ENCODE data around the gene LNPEP.

The LNPEP gene

DNA sequence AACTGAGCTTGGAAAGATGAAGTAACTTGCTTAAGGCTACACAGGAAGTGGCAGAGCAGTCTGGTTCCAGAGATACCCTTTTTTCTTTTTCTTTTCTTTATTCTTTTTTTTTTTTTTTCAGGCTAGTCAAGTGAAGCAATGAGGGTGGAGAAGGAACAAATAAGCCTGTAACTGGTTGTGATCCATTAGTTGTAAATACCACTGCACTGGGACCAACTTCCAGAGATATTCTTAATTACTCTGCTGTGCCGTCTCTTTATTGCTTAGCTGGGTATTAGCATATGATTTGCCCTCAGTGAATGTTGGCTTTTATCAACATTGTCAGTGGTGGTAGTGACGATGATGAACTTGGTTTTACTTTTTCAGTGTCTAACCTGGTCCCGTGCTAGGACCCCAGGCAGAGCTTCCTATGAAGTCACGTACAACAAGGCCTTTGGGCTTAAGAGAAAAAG, 26.7 kb downstream of the LNPEP start:
- H3K36me3 Mint-ChIP-seq (ENCODE audit: low read depth): peaks cover 6% of the 10 kb centered on the region
- H3K4me3 Mint-ChIP-seq: peak overlapping the region; percentile 75
- H3K4me1 Mint-ChIP-seq: peaks cover 84% of the 10 kb centered on the region
- H3K27ac Mint-ChIP-seq: peak overlapping the region; percentile 88
- DNase-seq: no peak
- ATAC-seq: peak; percentile 56
- H3K9me3 Mint-ChIP-seq: peaks cover 6% of the 10 kb centered on the region
- H3K27me3 Mint-ChIP-seq: no peaks in the 10 kb centered on the region

- DNase-seq: no peak
- H3K9me3 Mint-ChIP-seq: peaks cover 6% of the 10 kb centered on the region
- H3K4me3 Mint-ChIP-seq: peak overlapping the region; percentile 75
- peak; percentile 87 for ATAC-seq
- H3K4me1 Mint-ChIP-seq: peaks cover 84% of the 10 kb centered on the region
- peaks cover 6% of the 10 kb centered on the region for H3K36me3 Mint-ChIP-seq (ENCODE audit: low read depth)
- peak overlapping the region; percentile 88 for H3K27ac Mint-ChIP-seq
- H3K27me3 Mint-ChIP-seq: no peaks in the 10 kb centered on the region
Observed at GRCh38 chr5:96963267-96963666, 27.4 kb downstream of the LNPEP start.

DNA sequence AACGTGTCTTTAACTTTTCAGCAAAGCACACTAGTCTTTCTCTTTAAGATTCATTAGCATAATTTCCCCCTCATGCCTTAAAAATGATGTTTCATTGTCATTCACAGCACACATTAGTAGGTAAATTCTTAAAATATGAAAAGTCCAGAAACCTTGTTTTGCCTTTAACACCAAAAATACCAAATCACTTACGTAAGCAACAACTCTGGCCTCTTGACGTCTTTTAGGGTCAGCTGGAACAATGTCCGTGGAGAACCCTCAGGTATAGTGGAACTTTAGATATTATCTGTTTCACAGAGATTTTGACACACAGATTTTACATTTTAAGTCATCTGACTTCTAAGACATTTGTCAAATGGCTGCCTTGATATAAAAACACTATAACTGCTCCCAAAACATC, 30.9 kb downstream of the LNPEP start:
- H3K4me3 Mint-ChIP-seq: no peak overlapping the region
- H3K4me1 Mint-ChIP-seq: peaks cover 85% of the 10 kb centered on the region
- no peak for ATAC-seq
- no peak overlapping the region for H3K27ac Mint-ChIP-seq
- H3K36me3 Mint-ChIP-seq (ENCODE audit: low read depth): peaks cover 3% of the 10 kb centered on the region
- H3K27me3 Mint-ChIP-seq: no peaks in the 10 kb centered on the region
- peaks cover 6% of the 10 kb centered on the region for H3K9me3 Mint-ChIP-seq
- DNase-seq: no peak

GRCh38 chr5:96967400-96967799, 31.5 kb downstream of the LNPEP start:
- Mint-ChIP-seq H3K4me1 (peaks cover 85% of the 10 kb centered on the region), H3K27me3 (no peaks in the 10 kb centered on the region), H3K4me3 (no peak overlapping the region), H3K27ac (no peak overlapping the region), H3K36me3 (ENCODE audit: low read depth) (peaks cover 3% of the 10 kb centered on the region), H3K9me3 (peaks cover 6% of the 10 kb centered on the region)
- ATAC-seq (no peak), DNase-seq (no peak)

DNA sequence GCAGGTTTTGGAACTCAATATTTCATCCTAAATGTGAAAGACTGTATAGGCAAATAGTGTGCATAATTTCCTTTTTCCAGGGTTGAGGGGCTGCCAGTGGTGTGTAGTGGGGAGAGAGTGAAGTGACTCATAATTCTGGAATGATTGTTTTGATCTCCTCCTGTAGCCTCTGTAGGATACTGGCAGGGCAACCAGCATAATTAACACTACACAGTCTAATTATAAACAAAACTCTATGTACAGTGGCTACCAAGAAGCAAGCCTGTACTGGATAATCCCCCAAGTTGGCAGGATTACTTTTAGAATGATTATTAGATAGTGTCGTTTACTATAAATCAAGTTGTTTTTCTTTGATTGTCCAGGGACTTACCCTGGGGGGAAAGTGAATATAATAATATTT, 32.2 kb downstream of the LNPEP start:
- peaks cover 85% of the 10 kb centered on the region for H3K4me1 Mint-ChIP-seq
- no peak overlapping the region for H3K27ac Mint-ChIP-seq
- no peak overlapping the region for H3K4me3 Mint-ChIP-seq
- H3K27me3 Mint-ChIP-seq: no peaks in the 10 kb centered on the region
- ATAC-seq (no peak), DNase-seq (no peak)
- peaks cover 3% of the 10 kb centered on the region for H3K36me3 Mint-ChIP-seq (ENCODE audit: low read depth)
- H3K9me3 Mint-ChIP-seq: peaks cover 6% of the 10 kb centered on the region

DNA sequence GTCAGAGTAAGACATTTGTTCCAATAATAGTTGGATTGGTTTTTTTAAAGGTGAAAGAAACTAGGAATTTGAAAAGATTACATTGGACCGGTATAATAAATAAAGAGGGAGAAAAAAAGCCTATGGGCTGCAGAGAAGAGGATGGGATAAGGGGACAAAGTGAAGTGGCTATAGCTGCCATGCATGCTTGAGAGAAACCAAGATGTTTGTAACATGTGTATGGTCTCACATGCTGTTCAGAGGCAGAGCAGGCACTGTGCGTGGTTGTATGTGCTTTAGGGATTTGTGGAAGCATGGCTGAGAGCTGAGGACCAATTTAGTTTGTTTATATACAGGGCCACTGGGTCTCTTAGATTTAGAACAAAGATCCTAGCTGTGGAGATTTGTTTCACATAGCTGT, 32.7 kb downstream of the LNPEP start:
- peaks cover 3% of the 10 kb centered on the region for H3K36me3 Mint-ChIP-seq (ENCODE audit: low read depth)
- no peaks in the 10 kb centered on the region for H3K27me3 Mint-ChIP-seq
- peaks cover 85% of the 10 kb centered on the region for H3K4me1 Mint-ChIP-seq
- H3K9me3 Mint-ChIP-seq: peaks cover 6% of the 10 kb centered on the region
- DNase-seq: no peak
- ATAC-seq: peak; percentile 33
- H3K4me3 Mint-ChIP-seq: no peak overlapping the region
- H3K27ac Mint-ChIP-seq: no peak overlapping the region

DNA sequence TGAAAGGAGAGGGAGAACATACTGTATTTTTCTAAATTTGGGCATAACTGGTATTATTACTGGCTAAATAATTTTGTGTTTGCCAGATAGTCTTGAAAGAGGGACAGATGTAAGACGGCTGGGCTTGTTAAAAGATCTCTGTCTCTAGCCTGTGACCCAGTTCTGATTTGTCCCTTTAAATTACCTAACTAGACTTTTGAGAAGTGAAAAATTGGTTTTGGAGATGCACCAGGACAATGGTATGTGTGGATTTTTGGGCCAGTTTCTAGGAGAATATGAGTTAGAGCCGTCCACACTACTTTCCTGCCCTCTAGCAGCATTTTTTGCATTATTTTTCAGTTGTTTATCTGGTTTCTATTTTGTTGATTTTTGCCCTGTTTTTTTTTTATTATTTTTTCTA, 33.5 kb downstream of the LNPEP start:
- Mint-ChIP-seq H3K4me1 (peaks cover 87% of the 10 kb centered on the region), H3K36me3 (ENCODE audit: low read depth) (peaks cover 3% of the 10 kb centered on the region), H3K4me3 (no peak overlapping the region), H3K27me3 (no peaks in the 10 kb centered on the region), H3K9me3 (peaks cover 6% of the 10 kb centered on the region), H3K27ac (no peak overlapping the region)
- no peak for ATAC-seq
- no peak for DNase-seq

DNA sequence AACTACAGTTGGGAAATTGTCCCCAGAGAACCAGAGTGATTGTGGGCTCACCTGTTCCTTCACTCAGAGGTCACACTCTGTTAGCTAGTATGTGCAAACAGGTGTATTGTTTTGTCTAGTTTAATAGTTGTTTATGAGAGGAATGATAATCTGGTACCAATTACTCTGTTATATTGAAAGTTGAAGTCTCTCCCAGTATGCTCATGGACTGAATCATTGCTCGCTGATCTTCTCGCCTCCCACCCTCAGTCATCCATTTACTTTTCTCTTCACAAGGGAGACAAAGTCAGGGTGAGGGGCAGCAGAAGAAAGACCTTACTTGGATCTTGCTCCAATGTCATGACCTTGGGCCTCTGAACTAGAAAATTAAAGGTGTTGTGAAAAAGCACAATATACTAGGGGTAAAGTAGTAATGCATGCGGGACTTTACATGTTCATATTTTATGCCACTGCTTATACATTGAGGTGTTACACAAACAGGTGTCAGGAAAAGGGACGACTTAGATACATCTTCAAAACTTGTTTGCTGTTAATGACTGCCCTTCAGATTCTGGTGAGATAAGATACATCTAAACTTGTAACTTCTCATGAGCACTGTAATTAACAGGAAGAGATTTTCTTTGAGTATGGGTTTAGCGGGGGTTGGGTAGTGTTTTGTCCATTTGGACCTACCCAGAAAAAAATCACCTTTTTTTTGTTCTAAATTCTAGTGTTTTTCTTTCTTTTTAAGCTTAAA, 36.9 kb downstream of the LNPEP start:
- H3K27me3 Mint-ChIP-seq: no peaks in the 10 kb centered on the region
- DNase-seq (no peak), ATAC-seq (no peak)
- H3K4me3 Mint-ChIP-seq: peak overlapping the region; percentile 33
- peak overlapping the region; percentile 53 for H3K27ac Mint-ChIP-seq
- H3K9me3 Mint-ChIP-seq: no peaks in the 10 kb centered on the region
- no peaks in the 10 kb centered on the region for H3K36me3 Mint-ChIP-seq (ENCODE audit: low read depth)
- H3K4me1 Mint-ChIP-seq: peaks cover 86% of the 10 kb centered on the region

DNA sequence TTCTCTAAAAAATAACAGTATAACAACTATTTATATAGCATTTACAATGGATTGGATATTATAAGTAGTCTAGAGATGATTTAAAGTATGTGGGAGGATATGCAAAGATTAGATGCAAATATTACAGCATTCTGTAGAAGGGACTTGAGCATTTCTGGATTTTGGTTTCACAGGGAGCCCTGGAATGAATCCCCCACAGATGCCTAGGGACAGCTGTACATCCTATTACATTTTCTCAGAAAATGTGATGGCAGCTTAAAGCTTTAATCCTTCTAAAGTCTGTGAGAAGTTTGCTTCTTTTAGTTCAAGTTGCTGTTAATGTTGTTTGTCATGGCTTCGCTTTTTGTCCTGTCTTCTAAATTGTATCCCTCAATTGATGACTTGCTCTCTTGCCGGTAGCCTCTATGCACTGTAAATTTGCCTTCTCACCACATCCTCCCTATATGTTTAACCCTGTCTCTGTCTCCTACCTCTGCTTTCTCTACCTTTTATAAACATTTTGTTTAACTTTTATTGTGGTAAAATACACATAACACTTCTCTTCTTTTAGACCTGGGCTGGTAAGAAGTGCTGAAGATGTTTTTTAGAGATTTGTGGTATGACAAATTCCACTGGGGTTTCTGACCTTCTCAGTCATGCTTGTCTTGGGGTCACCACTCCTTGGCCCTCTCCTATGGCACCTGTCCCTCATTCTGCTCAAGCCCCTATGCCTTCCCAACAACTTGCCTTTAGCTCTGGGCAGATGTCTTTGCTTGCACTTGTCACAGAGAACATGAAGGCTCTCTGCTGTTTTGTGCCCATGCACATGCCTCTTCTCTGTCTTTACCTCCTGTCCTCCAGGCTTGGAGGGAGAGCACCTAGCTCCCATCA, 37.9 kb downstream of the LNPEP start:
- no peaks in the 10 kb centered on the region for H3K9me3 Mint-ChIP-seq
- no peaks in the 10 kb centered on the region for H3K27me3 Mint-ChIP-seq
- peaks cover 79% of the 10 kb centered on the region for H3K4me1 Mint-ChIP-seq
- no peaks in the 10 kb centered on the region for H3K36me3 Mint-ChIP-seq (ENCODE audit: low read depth)
- ATAC-seq: peak; percentile 50
- peak overlapping the region; percentile 45 for H3K4me3 Mint-ChIP-seq
- H3K27ac Mint-ChIP-seq: peak overlapping the region; percentile 58
- DNase-seq: no peak

GRCh38 chr5:96975656-96976055, 39.8 kb downstream of the LNPEP start:
- Mint-ChIP-seq H3K4me3 (no peak overlapping the region), H3K4me1 (peaks cover 64% of the 10 kb centered on the region), H3K36me3 (ENCODE audit: low read depth) (peaks cover 16% of the 10 kb centered on the region), H3K27me3 (no peaks in the 10 kb centered on the region), H3K27ac (no peak overlapping the region), H3K9me3 (no peaks in the 10 kb centered on the region)
- ATAC-seq (no peak), DNase-seq (no peak)

GRCh38 chr5:96977228-96977627, 41.3 kb downstream of the LNPEP start:
- peaks cover 51% of the 10 kb centered on the region for H3K4me1 Mint-ChIP-seq
- H3K27me3 Mint-ChIP-seq: no peaks in the 10 kb centered on the region
- no peak for ATAC-seq
- H3K4me3 Mint-ChIP-seq: no peak overlapping the region
- DNase-seq: no peak
- H3K9me3 Mint-ChIP-seq: no peaks in the 10 kb centered on the region
- peaks cover 23% of the 10 kb centered on the region for H3K36me3 Mint-ChIP-seq (ENCODE audit: low read depth)
- H3K27ac Mint-ChIP-seq: no peak overlapping the region

DNA sequence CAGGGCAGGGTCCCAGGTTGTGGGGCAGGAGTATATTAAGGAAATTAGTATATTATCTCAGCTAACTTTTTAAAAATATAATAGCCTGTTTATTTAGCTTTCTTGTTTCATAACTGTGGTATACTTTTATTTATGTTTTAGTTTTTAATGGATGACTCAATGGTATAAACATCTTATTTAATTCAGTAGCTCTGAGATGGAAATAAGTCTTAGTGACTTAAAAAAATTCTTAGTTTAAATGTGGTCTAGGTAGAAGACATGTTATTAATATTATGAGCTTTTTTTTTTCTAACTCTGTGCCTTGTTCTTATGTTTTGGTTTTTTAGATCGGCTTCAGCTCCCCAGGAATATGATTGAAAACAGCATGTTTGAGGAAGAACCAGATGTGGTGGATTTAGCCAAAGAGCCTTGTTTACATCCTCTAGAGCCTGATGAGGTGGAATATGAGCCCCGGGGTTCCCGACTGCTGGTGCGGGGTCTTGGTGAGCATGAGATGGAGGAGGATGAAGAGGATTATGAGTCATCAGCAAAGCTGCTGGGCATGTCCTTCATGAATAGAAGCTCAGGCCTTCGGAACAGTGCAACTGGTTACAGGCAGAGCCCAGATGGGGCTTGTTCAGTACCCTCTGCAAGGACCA, 43.1 kb downstream of the LNPEP start:
- no peaks in the 10 kb centered on the region for H3K9me3 Mint-ChIP-seq
- H3K27ac Mint-ChIP-seq: no peak overlapping the region
- H3K27me3 Mint-ChIP-seq: no peaks in the 10 kb centered on the region
- no peak overlapping the region for H3K4me3 Mint-ChIP-seq
- H3K36me3 Mint-ChIP-seq (ENCODE audit: low read depth): peaks cover 27% of the 10 kb centered on the region
- H3K4me1 Mint-ChIP-seq: peaks cover 38% of the 10 kb centered on the region
- ATAC-seq (no peak), DNase-seq (no peak)

GRCh38 chr5:96984506-96985192, 48.8 kb downstream of the LNPEP start:
- Mint-ChIP-seq H3K27me3 (no peaks in the 10 kb centered on the region), H3K4me3 (no peak overlapping the region), H3K36me3 (ENCODE audit: low read depth) (peaks cover 41% of the 10 kb centered on the region), H3K27ac (no peak overlapping the region), H3K9me3 (no peaks in the 10 kb centered on the region), H3K4me1 (peaks cover 25% of the 10 kb centered on the region)
- DNase-seq (no peak), ATAC-seq (no peak)

GRCh38 chr5:96986450-96986849, 50.6 kb downstream of the LNPEP start:
- H3K9me3 Mint-ChIP-seq: no peaks in the 10 kb centered on the region
- DNase-seq: no peak
- H3K36me3 Mint-ChIP-seq (ENCODE audit: low read depth): peaks cover 44% of the 10 kb centered on the region
- peaks cover 32% of the 10 kb centered on the region for H3K4me1 Mint-ChIP-seq
- no peak overlapping the region for H3K4me3 Mint-ChIP-seq
- ATAC-seq: peak; percentile 73
- H3K27me3 Mint-ChIP-seq: no peaks in the 10 kb centered on the region
- H3K27ac Mint-ChIP-seq: no peak overlapping the region
